Measurements from ENCODE around the gene P2RX4. TPM values are rescaled to one million over a fixed set of nuclear protein-coding genes. Genes with fewer than 3 reads are reported as not detected.
A peak's percentile ranks its signal among the peaks of the same experiment; 100 is the strongest.

The P2RX4 gene
- total RNA-seq, 2 donors from 2014 or later, result 11.5 to 21.1 TPM

GRCh38 chr12:121283388-121283787, 73.5 kb downstream of the P2RX4 start:
- TF ChIP-seq, protein P1, sequence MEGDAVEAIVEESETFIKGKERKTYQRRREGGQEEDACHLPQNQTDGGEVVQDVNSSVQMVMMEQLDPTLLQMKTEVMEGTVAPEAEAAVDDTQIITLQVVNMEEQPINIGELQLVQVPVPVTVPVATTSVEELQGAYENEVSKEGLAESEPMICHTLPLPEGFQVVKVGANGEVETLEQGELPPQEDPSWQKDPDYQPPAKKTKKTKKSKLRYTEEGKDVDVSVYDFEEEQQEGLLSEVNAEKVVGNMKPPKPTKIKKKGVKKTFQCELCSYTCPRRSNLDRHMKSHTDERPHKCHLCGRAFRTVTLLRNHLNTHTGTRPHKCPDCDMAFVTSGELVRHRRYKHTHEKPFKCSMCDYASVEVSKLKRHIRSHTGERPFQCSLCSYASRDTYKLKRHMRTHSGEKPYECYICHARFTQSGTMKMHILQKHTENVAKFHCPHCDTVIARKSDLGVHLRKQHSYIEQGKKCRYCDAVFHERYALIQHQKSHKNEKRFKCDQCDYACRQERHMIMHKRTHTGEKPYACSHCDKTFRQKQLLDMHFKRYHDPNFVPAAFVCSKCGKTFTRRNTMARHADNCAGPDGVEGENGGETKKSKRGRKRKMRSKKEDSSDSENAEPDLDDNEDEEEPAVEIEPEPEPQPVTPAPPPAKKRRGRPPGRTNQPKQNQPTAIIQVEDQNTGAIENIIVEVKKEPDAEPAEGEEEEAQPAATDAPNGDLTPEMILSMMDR (conservative IDR thresholded peaks at IDR 0.05), result no peak
- Histone ChIP-seq H3K27me3 (ENCODE audit: control insufficient read depth, insufficient read depth, low read length, poor library complexity, severe bottlenecking) (no peaks in the 10 kb centered on the region), H3K4me1 (ENCODE audit: control insufficient read depth, insufficient read depth, low read length) (peaks cover 14% of the 10 kb centered on the region), H3K9ac (ENCODE audit: extremely low read depth, low read length, poor library complexity, severe bottlenecking) (no peak overlapping the region), H3K9me3 (ENCODE audit: control insufficient read depth, low read length) (no peaks in the 10 kb centered on the region), H3K27ac (ENCODE audit: low read depth, low read length) (no peak overlapping the region), H3K36me3 (ENCODE audit: control insufficient read depth, insufficient read depth, low read length) (peaks cover 7% of the 10 kb centered on the region), H3K4me3 (ENCODE audit: low read length) (no peak overlapping the region)
- no peak overlapping the region for H3K4me3 Mint-ChIP-seq
- H3K27me3 Mint-ChIP-seq (ENCODE audit: insufficient read depth), result no peaks in the 10 kb centered on the region
- no peak for DNase-seq
- 92 to 97% methylated on average over 4 to 5 of the region's 5 CpGs for WGBS, 2 experiments (ENCODE audit: insufficient coverage in 1 of 2, insufficient read length in 1 of 2)
- H3K36me3 Mint-ChIP-seq (ENCODE audit: low read depth), result peaks cover 39% of the 10 kb centered on the region
- no peaks in the 10 kb centered on the region for H3K9me3 Mint-ChIP-seq
- peak overlapping the region; percentile 68 for H3K27ac Mint-ChIP-seq
- H3K4me1 Mint-ChIP-seq, result peaks cover 39% of the 10 kb centered on the region

Other genes with a start within 250 kb of the P2RX4 start
- under 1 TPM; 0.24 to 0.42 TPM for gene HNF1A, start 231.6 kb upstream of the P2RX4 start, total RNA-seq
- 10 to 100 TPM; 21.4 to 26.8 TPM for gene C12orf43, start 193.6 kb upstream of the P2RX4 start, total RNA-seq
- not detected for gene OASL, start 170.9 kb upstream of the P2RX4 start, total RNA-seq
- under 1 TPM in 1 of 2 donors, not detected in 1; 0.18 TPM for gene P2RX7, start 77.3 kb upstream of the P2RX4 start, total RNA-seq
- 100 to 1,000 TPM in 1 of 2 donors, 10 to 100 TPM in 1; 95.8 to 113 TPM for gene CAMKK2, start 86.6 kb downstream of the P2RX4 start, total RNA-seq
- 100 to 1,000 TPM in 1 of 2 donors, 10 to 100 TPM in 1; 87.7 to 111 TPM for gene ANAPC5, start 142.3 kb downstream of the P2RX4 start, total RNA-seq
- 10 to 100 TPM; 72.6 to 74.7 TPM for gene RNF34, start 190.0 kb downstream of the P2RX4 start, total RNA-seq